ENCODE measurements around the gene CAAP1. TPM values are rescaled to one million over a fixed set of nuclear protein-coding genes. Genes with fewer than 3 reads are reported as not detected.

Gene CAAP1
- total RNA-seq, 2 donors from 2014 or later: 25.1 to 41.6 TPM

DNA sequence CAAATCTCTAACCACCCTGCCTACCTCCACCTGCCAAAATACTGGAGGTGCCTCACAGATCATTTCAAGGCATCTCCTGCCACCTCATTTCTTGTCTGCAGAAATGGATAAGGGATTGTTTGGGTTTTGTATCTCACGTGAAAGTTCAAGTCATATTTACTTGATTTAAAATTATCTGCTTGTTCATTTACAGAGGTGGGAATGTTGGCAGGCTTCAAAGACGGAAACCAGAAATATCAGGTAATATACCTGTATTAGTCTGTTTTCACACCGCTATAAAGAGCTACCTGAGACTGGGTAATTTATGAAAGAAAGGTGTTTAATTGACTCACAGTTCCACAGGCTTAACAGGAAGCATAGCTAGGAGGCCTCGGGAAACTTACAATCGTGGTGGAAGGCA lies 85.4 kb downstream of the CAAP1 start:
- Histone ChIP-seq H3K4me1 (ENCODE audit: control insufficient read depth, insufficient read depth, low read length) (no peaks in the 10 kb centered on the region), H3K9ac (ENCODE audit: extremely low read depth, low read length, poor library complexity, severe bottlenecking) (no peak overlapping the region), H3K9me3 (ENCODE audit: control insufficient read depth, low read length) (no peaks in the 10 kb centered on the region), H3K27ac (ENCODE audit: low read depth, low read length) (no peak overlapping the region), H3K27me3 (ENCODE audit: control insufficient read depth, insufficient read depth, low read length, poor library complexity, severe bottlenecking) (no peaks in the 10 kb centered on the region), H3K4me3 (ENCODE audit: low read length) (no peak overlapping the region), H3K36me3 (ENCODE audit: control insufficient read depth, insufficient read depth, low read length) (no peaks in the 10 kb centered on the region)
- Mint-ChIP-seq H3K9me3 (peaks cover 3% of the 10 kb centered on the region), H3K4me3 (no peak overlapping the region), H3K27ac (no peak overlapping the region), H3K36me3 (ENCODE audit: low read depth) (no peaks in the 10 kb centered on the region), H3K27me3 (ENCODE audit: insufficient read depth) (no peaks in the 10 kb centered on the region), H3K4me1 (peaks cover 5% of the 10 kb centered on the region)
- TF ChIP-seq, protein P1, sequence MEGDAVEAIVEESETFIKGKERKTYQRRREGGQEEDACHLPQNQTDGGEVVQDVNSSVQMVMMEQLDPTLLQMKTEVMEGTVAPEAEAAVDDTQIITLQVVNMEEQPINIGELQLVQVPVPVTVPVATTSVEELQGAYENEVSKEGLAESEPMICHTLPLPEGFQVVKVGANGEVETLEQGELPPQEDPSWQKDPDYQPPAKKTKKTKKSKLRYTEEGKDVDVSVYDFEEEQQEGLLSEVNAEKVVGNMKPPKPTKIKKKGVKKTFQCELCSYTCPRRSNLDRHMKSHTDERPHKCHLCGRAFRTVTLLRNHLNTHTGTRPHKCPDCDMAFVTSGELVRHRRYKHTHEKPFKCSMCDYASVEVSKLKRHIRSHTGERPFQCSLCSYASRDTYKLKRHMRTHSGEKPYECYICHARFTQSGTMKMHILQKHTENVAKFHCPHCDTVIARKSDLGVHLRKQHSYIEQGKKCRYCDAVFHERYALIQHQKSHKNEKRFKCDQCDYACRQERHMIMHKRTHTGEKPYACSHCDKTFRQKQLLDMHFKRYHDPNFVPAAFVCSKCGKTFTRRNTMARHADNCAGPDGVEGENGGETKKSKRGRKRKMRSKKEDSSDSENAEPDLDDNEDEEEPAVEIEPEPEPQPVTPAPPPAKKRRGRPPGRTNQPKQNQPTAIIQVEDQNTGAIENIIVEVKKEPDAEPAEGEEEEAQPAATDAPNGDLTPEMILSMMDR (conservative IDR thresholded peaks at IDR 0.05): no peak
- 87 to 90% methylated on average over 2 to 5 of the region's 5 CpGs for WGBS, 2 experiments (ENCODE audit: insufficient coverage in 1 of 2, insufficient read length in 1 of 2)
- DNase-seq: no peak

DNA sequence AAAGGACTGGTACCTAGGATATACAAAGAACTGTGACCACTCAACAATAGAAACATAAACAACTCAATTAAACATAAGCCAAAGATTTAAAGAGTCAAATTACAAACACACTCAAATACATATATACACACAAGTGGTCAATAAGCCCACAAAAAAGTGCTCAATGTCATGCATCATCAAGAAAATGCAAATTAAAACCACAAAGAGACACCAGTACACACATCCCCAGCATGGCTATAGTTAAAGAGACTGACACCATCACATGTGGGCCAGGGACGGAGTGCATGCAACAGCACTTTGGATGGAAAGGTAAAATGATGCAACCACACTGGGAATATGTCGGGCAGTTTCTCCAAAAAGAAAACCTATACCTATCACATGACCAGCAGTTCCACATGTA lies 89.7 kb downstream of the CAAP1 start:
- peaks cover 6% of the 10 kb centered on the region for H3K4me1 ChIP-seq (ENCODE audit: control insufficient read depth, insufficient read depth, low read length)
- no peaks in the 10 kb centered on the region for H3K9me3 ChIP-seq (ENCODE audit: control insufficient read depth, low read length)

DNA sequence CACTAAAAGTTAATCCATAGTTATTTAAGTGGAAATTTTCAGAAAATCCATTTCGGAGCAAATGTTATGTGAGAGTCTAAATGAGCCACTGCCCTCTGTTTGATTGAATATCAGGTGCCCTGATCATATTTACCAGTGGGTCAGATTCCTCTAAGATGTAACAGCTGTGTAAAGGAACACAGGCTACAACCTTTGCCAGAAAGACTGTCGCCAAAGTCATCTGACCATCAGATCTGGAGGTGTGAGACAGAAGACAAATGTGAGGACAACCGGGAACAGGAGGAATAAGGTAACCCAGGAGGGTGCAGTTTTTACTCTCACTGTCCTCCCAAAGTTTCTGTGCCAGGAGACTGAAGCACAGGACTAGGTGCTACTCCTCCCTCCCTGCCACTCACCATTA lies 90.8 kb downstream of the CAAP1 start:
- peaks cover 6% of the 10 kb centered on the region for H3K4me1 ChIP-seq (ENCODE audit: control insufficient read depth, insufficient read depth, low read length)
- no peak overlapping the region for H3K9ac ChIP-seq (ENCODE audit: extremely low read depth, low read length, poor library complexity, severe bottlenecking)
- H3K9me3 ChIP-seq (ENCODE audit: control insufficient read depth, low read length): no peaks in the 10 kb centered on the region
- Mint-ChIP-seq H3K4me3 (no peak overlapping the region), H3K27me3 (ENCODE audit: insufficient read depth) (no peaks in the 10 kb centered on the region), H3K9me3 (no peaks in the 10 kb centered on the region), H3K4me1 (peaks cover 19% of the 10 kb centered on the region), H3K36me3 (ENCODE audit: low read depth) (no peaks in the 10 kb centered on the region), H3K27ac (no peak overlapping the region)
- WGBS, 2 experiments (ENCODE audit: insufficient coverage in 1 of 2, insufficient read length in 1 of 2): 85% methylated on average over 2 to 3 of the region's 3 CpGs
- TF ChIP-seq, protein P1 (conservative IDR thresholded peaks at IDR 0.05): no peak
- H3K27ac ChIP-seq (ENCODE audit: low read depth, low read length): no peak overlapping the region
- no peak for DNase-seq
- H3K36me3 ChIP-seq (ENCODE audit: control insufficient read depth, insufficient read depth, low read length): no peaks in the 10 kb centered on the region
- H3K4me3 ChIP-seq (ENCODE audit: low read length): no peak overlapping the region
- H3K27me3 ChIP-seq (ENCODE audit: control insufficient read depth, insufficient read depth, low read length, poor library complexity, severe bottlenecking): no peaks in the 10 kb centered on the region

More for the DNA sequence above, 89.7 kb downstream of the CAAP1 start:
- H3K27ac ChIP-seq (ENCODE audit: low read depth, low read length): no peak overlapping the region
- Mint-ChIP-seq H3K4me1 (peaks cover 24% of the 10 kb centered on the region), H3K4me3 (no peak overlapping the region), H3K36me3 (ENCODE audit: low read depth) (no peaks in the 10 kb centered on the region), H3K9me3 (no peaks in the 10 kb centered on the region), H3K27me3 (ENCODE audit: insufficient read depth) (no peaks in the 10 kb centered on the region), H3K27ac (no peak overlapping the region)
- no peaks in the 10 kb centered on the region for H3K27me3 ChIP-seq (ENCODE audit: control insufficient read depth, insufficient read depth, low read length, poor library complexity, severe bottlenecking)
- H3K9ac ChIP-seq (ENCODE audit: extremely low read depth, low read length, poor library complexity, severe bottlenecking): no peak overlapping the region
- 96% methylated on average over 2 of the region's 2 CpGs; no CpG with 5 or more reads in 1 of the 2 experiments for WGBS, 2 experiments (ENCODE audit: insufficient coverage in 1 of 2, insufficient read length in 1 of 2)
- no peak for DNase-seq
- no peaks in the 10 kb centered on the region for H3K36me3 ChIP-seq (ENCODE audit: control insufficient read depth, insufficient read depth, low read length)
- TF ChIP-seq, protein P1 (conservative IDR thresholded peaks at IDR 0.05): no peak
- no peak overlapping the region for H3K4me3 ChIP-seq (ENCODE audit: low read length)
